Natural killer cell (primary cell): ENCODE measurements around the gene AR. TPM values are rescaled to one million over a fixed set of nuclear protein-coding genes. Genes with fewer than 3 reads are reported as not detected.

ENCODE experiments used
- ATAC-seq, 3 donors: fragments of 150-1000 bp in 2 of 3; fragments of 200-7000 bp in 1 of 3; cut with Tn5 transposase; 1 replicate in 1 of 3; 2 replicates in 2 of 3; pipeline ENCODE4 v1.10.0; 2021; ENCODE audit warnings: mild to moderate bottlenecking in 2 of 3, moderate library complexity in 2 of 3
- DNase-seq, 2 donors: peaks; one replicate each; pipeline versions ENCODE4 v3.0.0 to v3.0.0-alpha.2; 2013 to 2021; ENCODE audit warnings: mixed read lengths in 1 of 2
- H3K27ac ChIP-seq: one replicate; pipeline ENCODE4 v1.5.1; 2013; ENCODE audit warnings: mild to moderate bottlenecking, low read length
- H3K27me3 ChIP-seq: one replicate; pipeline ENCODE4 v1.6.1; 2013; ENCODE audit warnings: low read length; ENCODE audit not compliant: control insufficient read depth, insufficient read depth
- H3K36me3 ChIP-seq: one replicate; pipeline ENCODE4 v1.6.1; 2013; ENCODE audit warnings: low read length; ENCODE audit not compliant: control insufficient read depth, insufficient read depth
- H3K4me1 ChIP-seq: one replicate; pipeline ENCODE4 v1.6.1; 2013; ENCODE audit warnings: low read length; ENCODE audit not compliant: control insufficient read depth, insufficient read depth
- H3K4me3 ChIP-seq: one replicate; pipeline ENCODE4 v1.5.1; 2013; ENCODE audit warnings: low read length
- H3K9me3 ChIP-seq: one replicate; pipeline ENCODE4 v1.6.1; 2013; ENCODE audit warnings: low read length; ENCODE audit not compliant: control insufficient read depth, insufficient read depth
- H3K27ac Mint-ChIP-seq, 2 donors: one replicate each; pipeline ENCODE4 v1.8.0; 2022; ENCODE audit warnings: mild to moderate bottlenecking in 2 of 2, mixed read lengths in 2 of 2, moderate library complexity in 1 of 2
- H3K27me3 Mint-ChIP-seq, 2 donors: one replicate each; pipeline ENCODE4 v1.8.0; 2022; ENCODE audit warnings: low read depth in 2 of 2, mixed read lengths in 2 of 2
- H3K36me3 Mint-ChIP-seq: one replicate; pipeline ENCODE4 v1.8.0; 2022; ENCODE audit warnings: mixed read lengths
- H3K4me1 Mint-ChIP-seq, 2 donors: one replicate each; pipeline ENCODE4 v1.8.0; 2022; ENCODE audit warnings: mixed read lengths in 2 of 2
- H3K4me3 Mint-ChIP-seq: one replicate; pipeline ENCODE4 v1.8.0; 2022; ENCODE audit warnings: mild to moderate bottlenecking, moderate library complexity, mixed read lengths
- H3K9me3 Mint-ChIP-seq, 2 donors: one replicate each; pipeline ENCODE4 v1.8.0; 2022; ENCODE audit warnings: mixed read lengths in 2 of 2
- CTCF ChIP-seq: fragments of 200-600 bp; IDR thresholded peaks from one replicate; pipeline ENCODE4 v1.8.0; 2022; ENCODE audit warnings: antibody characterized with exemption
- WGBS: methylation state at CpG from one replicate; pipeline ENCODE4 v1.1.7; 2013; ENCODE audit warnings: missing lambda C conversion rate; ENCODE audit not compliant: insufficient coverage; 5-methylcytosine and 5-hydroxymethylcytosine counted together
- intact Hi-C: fragments of 100-400 bp; cut with micrococcal nuclease; formaldehyde crosslinking; loops from one replicate; pipeline ENCODE4 v1.14.2; 2022
- total RNA-seq, 4 donors: library from RNA; stranded (reverse); fragments of 120-200 nt in 1 of 4; gene quantifications; one replicate each; pipeline versions ENCODE4 v1.2.3 to v1.2.4, GENCODE V29; 2013 to 2022

Gene AR
- total RNA-seq, 3 donors from 2014 or later (not counting 1 experiment from before 2014, with no cell fraction given), result 0.02 TPM; not detected in 2

GRCh38 chrX:67524950-67525691 lies 18.7 kb upstream of the AR start:
- Histone ChIP-seq H3K4me1 (no peaks in the 10 kb centered on the region), H3K36me3 (no peaks in the 10 kb centered on the region), H3K27me3 (no peaks in the 10 kb centered on the region), H3K27ac (no peak overlapping the region), H3K9me3 (no peaks in the 10 kb centered on the region), H3K4me3 (no peak overlapping the region)
- no peaks in the 10 kb centered on the region for H3K27me3 Mint-ChIP-seq
- no peak overlapping the region for H3K27ac Mint-ChIP-seq
- intact Hi-C loops, result no loop called here
- H3K4me3 Mint-ChIP-seq, result no peak overlapping the region
- TF ChIP-seq CTCF, result no peak
- WGBS, result 71% methylated on average over 1 of the region's 2 CpGs
- H3K9me3 Mint-ChIP-seq, result no peaks in the 10 kb centered on the region
- DNase-seq (no peak), ATAC-seq (no peak)
- H3K4me1 Mint-ChIP-seq, result no peaks in the 10 kb centered on the region
- no peaks in the 10 kb centered on the region for H3K36me3 Mint-ChIP-seq

GRCh38 chrX:67536564-67536963 lies 7.3 kb upstream of the AR start:
- intact Hi-C loops, result no loop called here
- Mint-ChIP-seq H3K9me3 (peaks cover 0 to 7% of the 10 kb centered on the region in 2 donors), H3K4me3 (no peak overlapping the region), H3K4me1 (no peaks in the 10 kb centered on the region), H3K27me3 (peaks cover 7 to 24% of the 10 kb centered on the region in 2 donors), H3K27ac (no peak overlapping the region), H3K36me3 (no peaks in the 10 kb centered on the region)
- ATAC-seq (no peak), DNase-seq (no peak)
- no peak for TF ChIP-seq CTCF
- no peak overlapping the region for H3K27ac ChIP-seq
- WGBS, result 80% methylated on average over 1 of the region's 1 CpG
- no peaks in the 10 kb centered on the region for H3K9me3 ChIP-seq
- no peaks in the 10 kb centered on the region for H3K4me1 ChIP-seq
- no peaks in the 10 kb centered on the region for H3K27me3 ChIP-seq
- no peak overlapping the region for H3K4me3 ChIP-seq
- H3K36me3 ChIP-seq, result no peaks in the 10 kb centered on the region

- no peak for TF ChIP-seq CTCF
- no peaks in the 10 kb centered on the region for H3K9me3 ChIP-seq
- H3K27ac ChIP-seq, result no peak overlapping the region
- Mint-ChIP-seq H3K27ac (no peak overlapping the region), H3K36me3 (no peaks in the 10 kb centered on the region), H3K27me3 (peaks cover 13 to 16% of the 10 kb centered on the region in 2 donors), H3K4me1 (no peaks in the 10 kb centered on the region), H3K9me3 (peaks cover 0 to 7% of the 10 kb centered on the region in 2 donors), H3K4me3 (no peak overlapping the region)
- no peak for DNase-seq
- intact Hi-C loops, result no loop called here
- no peaks in the 10 kb centered on the region for H3K36me3 ChIP-seq
- H3K4me1 ChIP-seq, result no peaks in the 10 kb centered on the region
- ATAC-seq, result no peak
- H3K4me3 ChIP-seq, result no peak overlapping the region
- no peaks in the 10 kb centered on the region for H3K27me3 ChIP-seq
Measured at GRCh38 chrX:67538383-67538782, 5.4 kb upstream of the AR start.
